ENCODE results near the gene SERPINB7.

GRCh38 chr18:63828656-63829055, 53.4 kb downstream of the SERPINB7 start:
- no peak for TF ChIP-seq FOXM1 (IDR thresholded peaks at IDR 0.05; ENCODE audit: borderline replicate concordance)
- TF ChIP-seq BHLHE40 (IDR thresholded peaks at IDR 0.05; ENCODE audit: borderline replicate concordance): no peak
- TF ChIP-seq SUZ12 (IDR thresholded peaks at IDR 0.05): no peak
- no peak for TF ChIP-seq SP1 (IDR thresholded peaks at IDR 0.05)
- no peak for TF ChIP-seq FOXA1 (IDR thresholded peaks at IDR 0.05)
- TF ChIP-seq ARNT (IDR thresholded peaks at IDR 0.05): no peak
- TF ChIP-seq PKNOX1 (IDR thresholded peaks at IDR 0.05): no peak
- no peak for TF ChIP-seq CTBP1 (IDR thresholded peaks at IDR 0.05; ENCODE audit: borderline replicate concordance)
- TF ChIP-seq HDGF (IDR thresholded peaks at IDR 0.05; ENCODE audit: borderline replicate concordance): no peak
- no peak for TF ChIP-seq TARDBP (IDR thresholded peaks at IDR 0.05)
- no peak for TF ChIP-seq LEF1 (IDR thresholded peaks at IDR 0.05; ENCODE audit: borderline replicate concordance)

All from HEK293T (cell line).